Fibroblast of skin of left quadriceps (primary cell): ENCODE results near the gene ZBTB48.
A peak's percentile ranks its signal among the peaks of the same experiment; 100 is the strongest.
"Not testable (repeated sequence)": the region's sequence is repeated elsewhere in the genome, so short reads cannot be mapped to it uniquely, and the experiment has no call there.

Experiments
- DNase-seq, 2 experiments: peaks; one replicate each; pipeline ENCODE4 v3.0.0-alpha.2; 2013; ENCODE audit warnings: low read depth in 2 of 2

The ZBTB48 gene

GRCh38 chr1:6579374-6580118 is at the start of gene ZBTB48:
ZBTB48 (plus strand) TSS chr1:6579994; CDS start chr1:6580610, 616 bp downstream.
- DNase-seq: peak; percentile 93 to 95

DNA sequence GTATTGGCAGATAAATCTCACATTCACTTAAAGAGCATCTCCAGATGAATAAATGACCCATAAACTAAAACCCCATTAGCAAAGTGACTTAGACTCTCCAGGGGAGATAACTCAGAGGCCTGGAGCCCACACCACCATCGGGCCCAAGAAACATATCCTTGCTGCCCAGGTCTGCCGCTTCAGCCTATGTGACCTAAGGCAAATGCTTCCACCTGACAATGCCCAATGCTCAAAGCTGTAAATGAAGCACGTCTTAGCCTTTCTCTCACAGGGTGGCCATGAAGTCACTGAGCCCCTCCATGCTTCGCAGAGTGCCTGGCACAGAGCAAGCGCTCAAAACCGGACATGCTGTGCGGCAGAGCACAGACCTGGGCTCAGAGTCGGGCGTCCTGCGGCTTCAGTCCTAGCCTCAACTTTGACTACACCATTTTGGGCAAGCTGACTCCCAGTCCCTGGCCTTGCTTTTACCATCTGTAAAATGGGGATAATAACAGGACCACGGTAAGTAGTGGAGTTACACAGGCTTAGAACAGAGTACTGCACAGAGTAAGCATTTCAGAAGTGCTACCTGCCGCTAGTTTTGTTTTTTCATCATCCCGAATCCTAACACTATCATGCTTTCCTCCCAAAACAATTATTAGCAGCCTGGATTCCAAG is 49.2 kb upstream of the ZBTB48 start:
- no peak for DNase-seq

GRCh38 chr1:6531996-6532395 is 47.8 kb upstream of the ZBTB48 start:
- DNase-seq: no peak

GRCh38 chr1:6534248-6534822 is 45.5 kb upstream of the ZBTB48 start:
- DNase-seq: no peak

DNA sequence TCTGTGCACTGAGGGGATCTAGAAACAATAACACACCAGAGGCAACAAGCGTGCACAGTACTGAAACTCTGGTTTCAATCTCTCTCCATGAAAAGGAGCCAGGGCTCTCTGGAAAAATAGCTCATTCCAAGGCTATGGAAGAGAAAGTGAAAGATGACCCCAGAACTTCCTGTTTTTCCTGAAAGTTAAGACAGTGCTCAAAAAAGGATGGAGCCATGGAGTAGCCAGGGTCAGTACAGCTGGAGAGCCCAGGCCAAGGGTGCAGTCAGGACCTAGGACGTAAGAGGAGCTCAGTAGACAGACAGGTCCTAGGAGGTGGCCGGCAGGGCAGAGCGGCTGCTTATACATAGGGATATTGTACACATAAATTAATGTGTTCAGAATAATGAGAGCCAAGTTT is 44.6 kb upstream of the ZBTB48 start:
- DNase-seq: no peak

- DNase-seq: no peak
These were observed 43.5 kb upstream of the ZBTB48 start for GRCh38 chr1:6536291-6536690.

DNA sequence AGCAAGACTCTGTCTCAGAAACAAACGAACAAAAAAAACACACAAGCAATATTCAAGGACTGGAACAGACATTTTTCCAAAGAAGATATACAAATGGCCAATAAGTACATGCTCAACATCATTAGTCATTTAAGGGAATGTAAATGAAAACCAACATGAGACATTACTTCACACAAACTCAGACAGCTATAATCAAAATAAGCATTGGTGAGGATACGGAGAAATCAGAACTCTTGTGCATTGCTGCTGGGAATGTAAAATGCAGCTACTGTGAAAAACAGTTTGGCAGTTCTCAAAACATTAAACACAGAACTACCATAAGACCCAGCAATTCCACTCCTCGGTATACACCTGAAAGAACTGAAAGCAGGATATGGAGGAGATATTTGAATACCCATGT is 40.8 kb upstream of the ZBTB48 start:
- no peak for DNase-seq

GRCh38 chr1:6544831-6545230 is 35.0 kb upstream of the ZBTB48 start:
- no peak for DNase-seq

DNA sequence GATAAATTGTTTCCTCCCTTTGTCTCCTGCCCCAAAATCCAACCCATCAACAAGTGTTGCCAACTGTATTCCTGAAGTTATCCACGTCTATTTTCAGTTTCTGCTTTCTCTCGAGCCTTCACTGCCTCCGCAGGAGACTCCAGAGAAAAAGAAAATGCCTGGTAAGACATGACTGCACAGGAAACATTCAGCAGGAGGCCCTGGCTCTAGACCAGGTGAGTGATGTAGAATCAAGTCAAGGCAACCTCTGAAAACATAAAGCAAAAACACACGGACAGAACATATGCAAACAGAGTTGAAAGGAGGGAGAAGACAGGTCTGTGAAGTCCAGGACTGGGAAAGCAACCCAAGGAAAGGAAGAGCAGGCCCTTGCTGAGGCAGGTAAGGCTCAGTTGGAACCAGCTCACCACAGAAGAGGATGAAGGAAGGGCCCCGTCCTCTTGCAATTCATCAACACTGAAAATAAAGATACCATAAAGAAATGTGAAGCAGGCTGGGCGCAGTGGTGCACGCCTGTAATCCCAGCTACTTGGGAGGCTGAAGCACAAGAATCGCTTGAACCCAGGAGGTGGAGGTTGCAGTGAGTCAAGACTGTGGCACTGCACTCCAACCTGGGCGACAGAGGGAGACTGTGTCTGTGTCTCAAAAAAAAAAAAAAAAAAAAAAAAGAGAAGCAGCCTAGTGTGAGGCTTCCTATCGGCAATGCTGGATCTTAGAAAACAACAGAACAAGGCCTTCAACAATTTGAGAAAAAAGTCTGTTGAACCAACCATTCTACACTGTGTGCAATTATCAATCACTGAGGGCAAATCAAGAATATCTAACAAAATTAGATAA is 34.3 kb upstream of the ZBTB48 start:
- no peak for DNase-seq

GRCh38 chr1:6546326-6546725 is 33.5 kb upstream of the ZBTB48 start:
- no peak for DNase-seq

- no peak for DNase-seq
These were observed 32.5 kb upstream of the ZBTB48 start for GRCh38 chr1:6547301-6547700.

DNA sequence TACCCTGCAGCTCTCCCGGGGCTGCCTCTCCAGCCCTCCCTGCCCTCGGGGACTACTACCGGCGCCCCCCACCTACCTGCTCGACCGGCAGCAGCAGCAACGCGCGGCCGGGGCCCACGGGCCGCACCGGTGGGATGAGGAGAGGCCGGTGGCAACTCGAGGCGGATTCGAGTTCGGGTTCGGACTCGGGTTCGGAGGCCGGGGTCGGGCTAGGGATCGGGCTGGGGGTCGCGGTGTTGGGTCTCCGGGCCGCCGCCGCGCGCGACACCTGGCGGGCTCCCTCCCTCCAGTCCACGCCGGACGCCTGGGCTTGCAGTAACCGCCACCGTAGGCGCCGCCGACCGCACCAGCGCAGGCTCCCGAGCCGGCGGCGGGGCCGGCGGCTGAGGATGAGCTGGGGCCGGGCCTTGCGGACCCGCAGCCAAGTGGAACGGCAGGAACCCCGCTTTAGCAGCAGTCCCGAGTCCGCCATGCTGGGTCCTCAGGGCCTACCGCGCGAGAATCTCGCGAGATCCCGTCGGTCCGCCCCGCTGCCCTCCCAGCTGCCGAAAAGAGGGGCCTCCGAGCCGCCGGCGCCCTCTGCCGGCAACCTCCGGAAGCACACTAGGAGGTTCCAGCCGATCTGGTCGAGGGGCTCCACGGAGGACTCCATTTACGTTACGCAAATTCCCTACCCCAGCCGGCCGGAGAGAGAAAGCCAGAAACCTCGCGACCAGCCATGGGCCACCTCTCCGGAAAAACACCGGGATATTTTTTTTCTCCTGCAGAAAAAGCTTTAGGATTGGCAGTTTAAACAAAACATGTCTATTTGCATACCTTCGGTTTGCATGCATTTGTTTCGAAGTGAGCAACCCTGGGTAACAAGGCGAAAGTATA is 25.5 kb upstream of the ZBTB48 start, which contains the start of gene NOL9:
NOL9 (minus strand) TSS at position 483 of the 876 bp plus-strand sequence; CDS start at position 472, 11 bp downstream.
- peak; percentile 78 to 79 for DNase-seq

DNA sequence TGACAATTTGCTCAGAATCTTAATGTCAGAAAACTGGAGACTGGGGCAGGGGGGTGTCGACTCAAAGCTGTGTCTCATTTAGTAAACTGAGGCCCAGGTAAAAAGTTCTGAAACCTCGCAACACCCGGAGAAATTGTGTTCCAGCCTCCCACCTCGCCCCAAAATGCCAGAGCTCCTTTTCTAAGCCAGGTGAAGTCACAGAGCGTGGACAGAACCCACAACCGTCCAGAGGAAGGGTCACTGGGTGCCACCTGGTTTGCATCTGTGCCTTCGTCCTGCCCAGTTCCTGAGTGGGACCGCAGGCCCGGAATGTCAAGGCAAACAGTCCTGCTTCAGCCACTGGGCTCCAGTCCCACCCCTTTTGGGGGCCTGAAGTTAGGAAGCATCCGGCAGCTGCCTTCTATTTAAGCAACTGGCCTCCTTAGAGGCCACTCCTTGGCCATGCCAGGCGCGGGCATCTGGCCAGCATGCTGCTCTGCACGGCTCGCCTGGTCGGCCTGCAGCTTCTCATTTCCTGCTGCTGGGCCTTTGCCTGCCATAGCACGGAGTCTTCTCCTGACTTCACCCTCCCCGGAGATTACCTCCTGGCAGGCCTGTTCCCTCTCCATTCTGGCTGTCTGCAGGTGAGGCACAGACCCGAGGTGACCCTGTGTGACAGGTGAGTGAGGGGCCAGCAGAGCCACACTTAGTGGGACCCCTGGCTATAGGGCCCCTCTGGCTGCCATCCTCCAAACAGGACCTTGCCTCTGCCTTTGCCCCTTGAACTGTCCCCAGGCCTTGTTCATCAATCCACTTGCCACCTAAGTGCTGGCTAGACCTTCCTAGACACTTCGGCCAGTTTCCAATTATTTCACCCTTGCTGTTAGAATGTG is 24.7 kb upstream of the ZBTB48 start, which contains the start of gene TAS1R1:
TAS1R1 (plus strand) TSS at position 401 of the 872 bp plus-strand sequence; CDS start at position 468, 67 bp downstream.
- no peak for DNase-seq

GRCh38 chr1:6557597-6557996 is 22.2 kb upstream of the ZBTB48 start:
- DNase-seq: no peak

- not testable (repeated sequence) for DNase-seq
These were observed 20.6 kb upstream of the ZBTB48 start for GRCh38 chr1:6559161-6559560.

DNA sequence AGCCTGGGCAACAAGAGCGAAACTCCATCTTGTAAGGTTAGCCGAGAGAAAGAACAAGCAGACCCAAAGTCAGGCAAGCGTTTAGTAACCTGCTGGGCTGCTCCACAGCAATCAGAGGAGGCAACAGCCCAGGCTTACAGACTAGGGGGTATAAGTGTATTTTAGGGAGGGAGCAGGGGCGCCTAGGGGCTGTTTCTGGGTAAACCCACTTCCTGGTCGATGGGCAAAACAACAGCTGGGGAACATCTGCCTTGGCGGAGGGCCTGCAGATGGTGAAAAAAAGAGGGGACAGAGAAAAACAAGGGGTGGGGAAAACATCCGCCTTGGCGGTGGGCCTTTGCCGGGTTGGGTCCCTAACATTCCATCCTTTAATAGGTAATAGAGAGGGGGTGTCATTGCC is 19.5 kb upstream of the ZBTB48 start:
- DNase-seq: no peak

DNA sequence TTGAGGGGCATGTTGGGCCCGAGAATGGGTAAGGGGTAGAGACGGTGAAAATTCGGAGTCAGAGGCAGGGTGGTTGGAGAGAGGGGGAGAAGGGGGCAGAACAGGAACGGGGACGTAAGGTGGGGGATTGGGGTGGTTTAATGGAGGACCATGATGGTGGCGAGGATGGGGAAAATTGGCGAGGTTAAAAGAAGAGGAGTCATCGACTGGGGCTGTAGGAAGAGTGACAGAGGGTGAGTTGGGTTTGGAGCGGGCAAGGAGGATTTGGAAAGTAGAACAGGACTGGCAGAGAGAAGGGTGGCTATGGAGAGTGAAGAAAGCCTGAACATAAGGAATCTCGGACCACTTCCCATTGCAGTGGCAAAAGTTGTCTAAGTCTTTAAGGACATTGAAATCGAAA is 10.8 kb upstream of the ZBTB48 start:
- DNase-seq: no peak

GRCh38 chr1:6570100-6570499 is 9.7 kb upstream of the ZBTB48 start:
- no peak for DNase-seq

GRCh38 chr1:6570987-6571386 is 8.8 kb upstream of the ZBTB48 start:
- no peak for DNase-seq
